ENCODE measurements around the gene CSNK2A3. TPM values are rescaled to one million over a fixed set of nuclear protein-coding genes. Genes with fewer than 3 reads are reported as not detected.

The CSNK2A3 gene
- total RNA-seq, 1 donor from 2014 or later: 2.7 TPM

- peaks cover 4% of the 10 kb centered on the region for H4K20me1 ChIP-seq (ENCODE audit: insufficient read depth, low read length)
- no peaks in the 10 kb centered on the region for H3K36me3 Mint-ChIP-seq (ENCODE audit: low read depth, unreplicated experiment)
- no peak overlapping the region for H3K4me3 ChIP-seq (ENCODE audit: insufficient read depth, low read depth, low read length)
- H3K9me3 Mint-ChIP-seq (ENCODE audit: unreplicated experiment): peaks cover 4% of the 10 kb centered on the region
- FAIRE-seq (no peak), DNase-seq (ENCODE audit: low read depth) (no peak)
- H2AFZ ChIP-seq (ENCODE audit: low read depth, low read length): no peak overlapping the region
- H3K9me3 ChIP-seq (ENCODE audit: insufficient read depth, low read depth, low read length): no peaks in the 10 kb centered on the region
- peaks cover 53% of the 10 kb centered on the region for H3K27me3 ChIP-seq (ENCODE audit: insufficient read depth, low read length)
- H3K27ac ChIP-seq (ENCODE audit: low read depth, low read length): no peak overlapping the region
- peaks cover 22% of the 10 kb centered on the region for H3K4me1 Mint-ChIP-seq (ENCODE audit: low read depth, unreplicated experiment)
- H3K9ac ChIP-seq (ENCODE audit: low read length): no peak overlapping the region
- H3K27me3 Mint-ChIP-seq (ENCODE audit: low read depth, unreplicated experiment): peaks cover 37% of the 10 kb centered on the region
- no peak for TF ChIP-seq CTCF (IDR thresholded peaks at IDR 0.05; ENCODE audit: insufficient read depth, low read depth, low read length)
- TF ChIP-seq EZH2 (IDR thresholded peaks at IDR 0.05; ENCODE audit: insufficient read depth, low read length): no peak
- H3K4me1 ChIP-seq (ENCODE audit: insufficient read depth, low read length): peaks cover 15% of the 10 kb centered on the region
- no peaks in the 10 kb centered on the region for H3K36me3 ChIP-seq (ENCODE audit: insufficient read depth, low read length)
- no peak overlapping the region for H3K4me2 ChIP-seq (ENCODE audit: low read length)
- no peaks in the 10 kb centered on the region for H3K79me2 ChIP-seq (ENCODE audit: insufficient read depth, low read length)
- H3K27ac Mint-ChIP-seq (ENCODE audit: unreplicated experiment): no peak overlapping the region
- H3K4me3 Mint-ChIP-seq (ENCODE audit: unreplicated experiment): no peak overlapping the region
Observed at GRCh38 chr11:11345099-11345498, 8.0 kb downstream of the CSNK2A3 start.

GRCh38 chr11:11344045-11344444 is 9.0 kb downstream of the CSNK2A3 start:
- DNase-seq (ENCODE audit: low read depth): no peak

More at GRCh38 chr11:11344045-11344444, 9.0 kb downstream of the CSNK2A3 start:
- Histone ChIP-seq H3K4me2 (ENCODE audit: low read length) (no peak overlapping the region), H3K9me3 (ENCODE audit: insufficient read depth, low read depth, low read length) (no peaks in the 10 kb centered on the region), H4K20me1 (ENCODE audit: insufficient read depth, low read length) (peaks cover 4% of the 10 kb centered on the region), H3K27me3 (ENCODE audit: insufficient read depth, low read length) (peaks cover 59% of the 10 kb centered on the region), H2AFZ (ENCODE audit: low read depth, low read length) (no peak overlapping the region), H3K4me1 (ENCODE audit: insufficient read depth, low read length) (peaks cover 7% of the 10 kb centered on the region), H3K36me3 (ENCODE audit: insufficient read depth, low read length) (no peaks in the 10 kb centered on the region), H3K27ac (ENCODE audit: low read depth, low read length) (no peak overlapping the region), H3K9ac (ENCODE audit: low read length) (no peak overlapping the region), H3K79me2 (ENCODE audit: insufficient read depth, low read length) (no peaks in the 10 kb centered on the region), H3K4me3 (ENCODE audit: insufficient read depth, low read depth, low read length) (no peak overlapping the region)
- Mint-ChIP-seq H3K4me3 (ENCODE audit: unreplicated experiment) (no peak overlapping the region), H3K36me3 (ENCODE audit: low read depth, unreplicated experiment) (peaks cover under 1% of the 10 kb centered on the region), H3K4me1 (ENCODE audit: low read depth, unreplicated experiment) (peaks cover 14% of the 10 kb centered on the region), H3K9me3 (ENCODE audit: unreplicated experiment) (peaks cover 4% of the 10 kb centered on the region), H3K27ac (ENCODE audit: unreplicated experiment) (no peak overlapping the region), H3K27me3 (ENCODE audit: low read depth, unreplicated experiment) (peaks cover 39% of the 10 kb centered on the region)
- TF ChIP-seq EZH2 (IDR thresholded peaks at IDR 0.05; ENCODE audit: insufficient read depth, low read length) (no peak), CTCF (IDR thresholded peaks at IDR 0.05; ENCODE audit: insufficient read depth, low read depth, low read length) (no peak)
- no peak for FAIRE-seq

All from astrocyte (in vitro differentiated cells and primary cell).